VCaP (cell line): ENCODE results near the gene RNF187.

ENCODE experiments used
- H3K27ac ChIP-seq: fragments of 450-650 bp; 2 replicates; pipeline ENCODE4 v1.5.1; 2017
- CTCF ChIP-seq: fragments of 450-650 bp; conservative IDR thresholded peaks from 2 replicates; pipeline ENCODE4 v1.5.1; 2017; ENCODE audit warnings: mild to moderate bottlenecking, moderate library complexity

RNF187 gene

GRCh38 chr1:228469413-228470162 lies 17.6 kb upstream of the RNF187 start:
- no peak for TF ChIP-seq CTCF
- no peak overlapping the region for H3K27ac ChIP-seq

GRCh38 chr1:228471154-228471761 lies 15.9 kb upstream of the RNF187 start:
- no peak for TF ChIP-seq CTCF
- no peak overlapping the region for H3K27ac ChIP-seq

GRCh38 chr1:228471762-228472398 lies 15.3 kb upstream of the RNF187 start:
- no peak overlapping the region for H3K27ac ChIP-seq
- TF ChIP-seq CTCF: no peak

GRCh38 chr1:228472655-228473054 lies 14.5 kb upstream of the RNF187 start:
- TF ChIP-seq CTCF: no peak

GRCh38 chr1:228474507-228474906 lies 12.7 kb upstream of the RNF187 start:
- H3K27ac ChIP-seq: no peak overlapping the region
- no peak for TF ChIP-seq CTCF

More at GRCh38 chr1:228472655-228473054, 14.5 kb upstream of the RNF187 start:
- H3K27ac ChIP-seq: no peak overlapping the region

GRCh38 chr1:228475812-228476211 lies 11.4 kb upstream of the RNF187 start:
- TF ChIP-seq CTCF: no peak
- no peak overlapping the region for H3K27ac ChIP-seq

GRCh38 chr1:228477263-228477662 lies 9.9 kb upstream of the RNF187 start:
- no peak for TF ChIP-seq CTCF
- H3K27ac ChIP-seq: no peak overlapping the region
